GM19043 (cell line): ENCODE results near the gene LTN1.
"Not testable (repeated sequence)": the region's sequence is repeated elsewhere in the genome, so short reads cannot be mapped to it uniquely, and the experiment has no call there.

Source experiments
- ATAC-seq: cut with Tn5 transposase; IDR thresholded peaks from one replicate; pipeline ENCODE4 v1.9.1; 2021; ENCODE audit warnings: low read depth; ENCODE audit not compliant: unreplicated experiment

Gene LTN1

GRCh38 chr21:28991861-28992525 is 684 bp downstream of the LTN1 start:
- no peak for ATAC-seq

GRCh38 chr21:28988146-28988545 is 4.5 kb downstream of the LTN1 start:
- not testable (repeated sequence) for ATAC-seq

GRCh38 chr21:28986677-28987076 is 6.0 kb downstream of the LTN1 start:
- ATAC-seq, result no peak

GRCh38 chr21:28982637-28983036 is 10.0 kb downstream of the LTN1 start:
- ATAC-seq, result no peak

- ATAC-seq, result no peak
Observed at GRCh38 chr21:28979092-28979491, 13.6 kb downstream of the LTN1 start.

- no peak for ATAC-seq
Observed at GRCh38 chr21:28975397-28975796, 17.3 kb downstream of the LTN1 start.

- ATAC-seq, result no peak
Observed at GRCh38 chr21:28974531-28975227, 18.0 kb downstream of the LTN1 start.

DNA sequence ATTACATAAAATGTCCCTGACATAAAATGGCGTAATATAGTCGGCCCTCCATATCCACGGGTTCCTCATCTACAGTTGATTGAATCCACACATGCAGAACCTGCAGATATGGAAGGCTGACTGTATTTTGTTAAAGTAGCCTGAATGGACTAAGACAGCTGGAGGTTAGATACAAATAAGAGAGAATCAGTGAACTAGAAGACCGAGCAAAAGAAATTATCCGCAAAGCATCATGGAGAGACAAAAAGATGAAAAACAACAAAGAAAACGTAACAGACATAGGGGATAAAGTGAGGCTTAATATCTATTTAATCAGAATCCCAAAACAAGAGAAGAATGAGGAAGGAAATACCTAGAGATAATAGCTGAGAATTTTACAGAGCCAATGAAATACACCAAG is 20.3 kb downstream of the LTN1 start:
- no peak for ATAC-seq

DNA sequence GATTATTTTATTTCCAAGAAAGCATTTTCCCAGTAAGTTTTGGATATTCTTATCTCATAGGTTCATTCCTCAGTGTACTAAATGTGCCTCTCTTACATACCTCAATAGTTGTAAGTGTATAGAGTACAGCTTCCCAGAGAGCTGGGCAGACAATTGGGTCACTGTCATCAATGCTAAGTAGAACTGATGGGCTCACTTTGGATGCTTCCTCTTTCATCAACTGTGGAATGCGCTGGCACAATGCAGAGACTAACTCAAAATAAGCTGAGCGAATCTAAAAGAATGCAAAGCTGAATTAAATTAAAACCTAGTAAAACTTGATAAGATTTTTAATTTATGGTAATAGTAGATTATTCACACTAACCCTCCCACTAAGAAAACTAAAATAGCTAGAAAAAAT is 21.5 kb downstream of the LTN1 start:
- ATAC-seq, result no peak

DNA sequence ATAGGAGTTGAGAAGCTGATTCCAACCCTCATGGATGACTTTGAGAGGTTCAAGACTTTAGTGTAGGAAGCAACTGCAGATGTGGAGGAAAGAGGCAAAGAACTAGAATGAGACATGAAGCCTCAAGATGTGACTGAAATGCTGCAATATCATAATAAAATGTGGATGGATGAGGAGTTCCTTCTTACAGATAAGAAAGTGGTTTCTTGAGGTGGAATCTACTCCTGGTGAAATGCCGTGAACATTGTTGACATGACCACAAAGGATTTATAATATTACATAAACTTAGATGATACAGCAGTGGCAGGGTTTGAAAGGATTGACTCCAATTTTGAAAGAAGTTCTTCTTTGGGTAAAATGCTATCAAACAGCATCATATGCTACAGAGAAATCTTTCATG is 28.8 kb downstream of the LTN1 start:
- ATAC-seq, result no peak

GRCh38 chr21:28962465-28962864 is 30.2 kb downstream of the LTN1 start:
- ATAC-seq, result no peak

DNA sequence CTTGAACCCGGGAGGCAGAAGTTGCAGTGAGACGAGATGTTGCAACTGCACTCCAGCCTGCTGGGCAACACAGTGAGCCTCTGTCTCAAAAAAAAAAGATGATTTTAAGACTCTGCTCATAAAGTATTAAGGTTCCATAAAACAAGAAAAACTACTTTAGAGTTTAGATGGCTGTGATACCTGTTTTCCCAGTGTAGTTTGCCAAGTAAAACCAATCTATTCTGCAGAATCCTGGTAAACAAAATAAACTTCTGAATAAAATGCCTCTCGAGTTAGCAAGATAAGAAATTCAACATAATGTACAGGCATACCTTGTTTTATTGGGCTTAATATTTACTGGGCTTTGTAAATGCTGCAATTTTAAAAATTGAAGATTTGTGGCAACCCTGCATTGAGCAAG is 30.8 kb downstream of the LTN1 start:
- no peak for ATAC-seq

GRCh38 chr21:28960245-28960644 is 32.4 kb downstream of the LTN1 start:
- no peak for ATAC-seq

DNA sequence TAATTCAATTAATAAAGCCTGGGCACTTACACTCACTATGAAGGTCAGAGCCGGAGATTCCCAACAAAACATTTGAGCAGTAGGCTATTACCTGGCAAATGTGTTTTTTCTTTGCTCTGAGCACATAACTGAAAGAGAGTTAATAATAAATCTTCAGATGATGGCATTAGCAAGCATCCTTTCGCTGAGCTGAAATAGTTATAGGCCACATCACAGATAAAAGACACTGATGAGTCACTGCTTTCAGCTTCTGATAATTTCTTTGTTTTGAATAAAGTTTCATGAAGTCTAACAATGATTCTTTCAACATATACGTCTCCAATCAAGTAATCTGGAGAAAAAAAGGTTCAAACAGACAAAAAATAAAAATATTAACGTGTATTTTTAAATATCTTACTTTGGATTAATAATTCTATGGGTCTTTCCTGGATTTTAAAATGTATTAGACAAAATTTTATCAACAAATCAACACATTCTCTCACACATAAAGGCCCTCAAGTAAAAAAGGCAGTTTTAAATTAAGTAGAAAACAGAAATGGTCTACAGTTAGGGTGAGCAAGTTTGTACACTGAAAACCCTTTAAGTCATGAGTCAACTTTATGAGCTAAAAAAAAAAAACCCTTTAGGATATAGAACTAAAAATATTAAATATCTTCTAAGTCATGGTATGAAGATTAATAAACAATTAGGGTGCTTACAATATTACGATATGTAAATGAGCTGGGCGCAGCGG is 33.1 kb downstream of the LTN1 start:
- no peak for ATAC-seq

- peak; percentile 66 for ATAC-seq
Observed at GRCh38 chr21:28953247-28953646, 39.4 kb downstream of the LTN1 start.

DNA sequence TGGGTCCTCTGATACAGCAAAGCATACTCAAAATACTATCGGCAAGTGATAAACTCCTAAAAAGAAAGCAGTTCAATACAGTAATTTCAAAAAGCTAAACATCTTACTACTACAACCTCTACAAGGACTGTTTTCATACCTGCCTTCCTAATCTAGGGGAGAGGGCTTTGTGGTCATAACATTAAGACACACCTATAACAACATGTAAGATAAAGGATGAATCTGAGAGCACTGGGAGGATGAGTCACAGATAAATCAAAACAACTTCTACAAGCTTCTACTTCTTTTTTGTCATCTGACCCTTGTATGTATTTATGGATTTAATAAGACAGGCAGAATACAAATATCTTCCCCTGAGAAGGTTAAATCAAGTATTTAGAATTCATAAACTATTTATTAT is 40.0 kb downstream of the LTN1 start:
- no peak for ATAC-seq

- ATAC-seq, result no peak
Observed at GRCh38 chr21:28949318-28949717, 43.4 kb downstream of the LTN1 start.

- ATAC-seq, result no peak
Observed at GRCh38 chr21:28944296-28944695, 48.4 kb downstream of the LTN1 start.

- no peak for ATAC-seq
Observed at GRCh38 chr21:28943631-28944030, 49.0 kb downstream of the LTN1 start.

- no peak for ATAC-seq
Observed at GRCh38 chr21:28938726-28939125, 54.0 kb downstream of the LTN1 start.

- ATAC-seq, result no peak
Observed at GRCh38 chr21:28937737-28938136, 54.9 kb downstream of the LTN1 start.

DNA sequence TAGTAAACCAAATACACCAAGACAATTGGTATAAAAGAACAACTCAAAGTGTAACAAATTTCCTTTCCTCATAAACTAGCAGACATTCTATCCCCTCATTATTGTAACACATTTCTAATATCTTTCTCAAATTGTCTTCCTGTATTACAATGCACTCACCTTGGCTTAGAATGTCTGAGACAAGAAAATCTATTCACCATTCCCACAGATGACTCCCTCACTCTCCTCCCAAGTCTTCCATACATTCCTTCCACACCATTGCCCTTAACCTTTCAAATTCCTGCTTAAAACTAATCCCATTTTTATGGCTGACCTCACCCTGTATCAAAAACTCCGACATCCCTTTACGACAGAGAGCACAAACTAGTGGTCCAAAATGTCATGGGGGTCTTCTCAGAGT is 56.0 kb downstream of the LTN1 start:
- ATAC-seq, result no peak
